A204.1 (cell line): ENCODE data around the gene JUND.

Source experiments
- FAIRE-seq: peaks from 2 replicates; lab custom pipeline; 2012; peaks lifted over from hg19 to GRCh38; lab: Jason Lieb, UNC

Gene JUND

DNA sequence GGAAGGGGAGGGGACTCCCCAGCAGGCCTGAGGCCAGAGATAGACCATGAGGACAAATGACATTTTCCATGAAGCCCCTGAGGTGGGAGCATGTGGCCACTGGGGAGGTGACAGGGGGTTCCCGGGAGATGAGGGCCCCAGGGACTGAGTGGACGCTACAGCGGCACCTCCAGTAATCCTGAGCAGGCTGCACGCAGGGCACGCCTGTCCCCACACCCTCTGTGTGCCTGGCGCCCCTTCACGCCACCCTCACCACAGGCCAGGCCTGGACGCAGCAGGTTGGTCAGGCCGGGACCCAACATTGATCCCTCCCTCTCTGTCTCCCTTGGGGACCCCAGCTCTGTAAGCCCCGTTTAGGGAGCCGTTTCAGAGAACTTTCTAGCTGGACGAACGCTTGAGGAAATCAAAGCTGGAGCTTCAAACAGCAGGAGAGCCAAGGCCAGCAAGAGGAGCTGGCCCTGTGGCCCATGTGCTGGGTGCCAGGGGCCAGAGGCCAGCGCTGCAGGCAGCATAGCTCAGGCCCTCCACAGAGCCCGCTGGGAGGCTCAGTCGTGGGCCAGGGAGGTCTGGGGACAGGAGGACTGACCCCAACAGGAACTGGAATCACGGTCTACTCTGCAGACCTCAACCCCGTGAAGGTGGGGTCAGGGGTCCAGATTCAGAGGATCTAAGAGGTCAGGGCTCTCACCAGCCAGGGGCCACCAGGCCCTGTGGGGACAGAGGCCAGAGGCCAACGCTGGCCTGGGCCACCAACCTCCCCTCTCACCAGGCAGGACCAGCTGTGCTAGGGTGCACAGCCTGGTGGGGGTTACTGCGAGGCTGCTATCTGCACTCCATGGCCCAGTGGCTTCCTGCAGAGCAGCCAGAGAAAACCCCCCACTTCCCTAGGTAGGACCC lies 26.9 kb upstream of the JUND start:
- no peak for FAIRE-seq

DNA sequence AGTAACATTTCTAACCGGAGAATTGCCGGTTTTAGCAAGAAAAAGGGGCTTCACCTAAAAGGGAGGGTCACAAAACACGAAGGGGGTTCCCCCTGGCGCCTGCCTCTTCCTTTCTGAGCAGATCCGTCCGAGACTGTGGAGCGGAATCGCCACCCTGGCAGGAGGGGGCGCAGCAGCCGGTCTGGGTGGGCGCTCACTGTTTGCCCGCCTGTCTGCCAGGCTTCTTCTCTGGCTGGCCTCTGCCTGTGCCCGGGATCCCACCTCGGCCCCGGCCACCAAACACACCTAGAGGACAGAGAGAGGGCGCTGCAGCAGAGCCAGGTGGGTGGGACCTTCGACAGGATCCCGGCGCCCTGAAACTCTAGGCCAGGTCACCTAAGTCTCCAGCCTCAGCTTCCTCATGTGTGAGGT lies 25.9 kb upstream of the JUND start:
- FAIRE-seq: no peak

DNA sequence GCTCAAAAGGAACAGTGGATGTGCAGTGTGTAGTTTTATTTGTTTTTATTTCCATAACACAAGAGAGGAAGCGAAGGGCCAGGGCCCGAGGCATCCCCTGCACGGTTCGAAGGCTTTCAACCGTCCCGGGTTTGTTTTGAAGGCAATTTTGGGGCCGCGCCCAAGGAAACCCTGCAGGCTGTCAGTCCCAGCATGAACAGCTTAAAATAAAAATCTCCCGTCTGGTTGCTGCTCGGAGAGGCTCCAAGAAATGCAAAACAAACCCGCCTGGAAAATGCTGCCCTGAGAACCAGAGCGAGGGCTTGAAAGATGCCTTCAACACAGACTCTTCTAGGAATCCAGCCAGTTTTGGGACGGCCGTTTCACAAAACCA lies 25.5 kb upstream of the JUND start:
- no peak for FAIRE-seq

DNA sequence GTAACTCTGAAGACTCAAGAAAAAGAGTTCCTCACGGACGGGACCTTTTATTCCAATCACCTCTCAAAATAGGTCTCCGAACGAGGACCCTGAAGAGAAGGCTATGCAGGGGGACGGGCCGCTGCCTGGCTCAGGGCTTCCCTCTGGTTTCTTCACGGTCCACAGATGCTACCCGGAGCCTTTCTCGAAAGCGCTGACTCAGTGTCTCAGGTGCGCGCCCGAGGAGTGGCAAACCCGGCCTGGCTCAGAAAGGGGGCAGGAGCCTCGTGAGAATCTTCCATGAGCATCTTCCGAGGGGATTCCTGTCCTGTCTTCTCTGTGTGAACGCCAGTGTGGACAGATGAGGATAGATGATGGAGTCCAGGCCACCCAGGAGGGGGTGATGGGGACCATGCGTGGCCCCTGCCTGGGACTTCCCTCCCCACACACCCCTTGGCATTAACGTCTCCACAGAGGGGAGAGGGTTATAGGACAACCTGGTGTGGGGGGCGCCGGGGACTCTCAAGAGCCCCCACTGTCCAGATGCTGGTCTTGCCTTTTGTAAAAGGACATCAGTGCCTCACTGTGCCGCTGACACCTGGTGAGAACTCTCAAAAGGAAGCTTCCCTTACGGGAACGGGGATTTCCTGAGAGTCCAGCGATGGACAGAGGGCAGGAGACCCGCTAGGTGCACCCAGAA lies 24.9 kb upstream of the JUND start:
- FAIRE-seq: no peak

DNA sequence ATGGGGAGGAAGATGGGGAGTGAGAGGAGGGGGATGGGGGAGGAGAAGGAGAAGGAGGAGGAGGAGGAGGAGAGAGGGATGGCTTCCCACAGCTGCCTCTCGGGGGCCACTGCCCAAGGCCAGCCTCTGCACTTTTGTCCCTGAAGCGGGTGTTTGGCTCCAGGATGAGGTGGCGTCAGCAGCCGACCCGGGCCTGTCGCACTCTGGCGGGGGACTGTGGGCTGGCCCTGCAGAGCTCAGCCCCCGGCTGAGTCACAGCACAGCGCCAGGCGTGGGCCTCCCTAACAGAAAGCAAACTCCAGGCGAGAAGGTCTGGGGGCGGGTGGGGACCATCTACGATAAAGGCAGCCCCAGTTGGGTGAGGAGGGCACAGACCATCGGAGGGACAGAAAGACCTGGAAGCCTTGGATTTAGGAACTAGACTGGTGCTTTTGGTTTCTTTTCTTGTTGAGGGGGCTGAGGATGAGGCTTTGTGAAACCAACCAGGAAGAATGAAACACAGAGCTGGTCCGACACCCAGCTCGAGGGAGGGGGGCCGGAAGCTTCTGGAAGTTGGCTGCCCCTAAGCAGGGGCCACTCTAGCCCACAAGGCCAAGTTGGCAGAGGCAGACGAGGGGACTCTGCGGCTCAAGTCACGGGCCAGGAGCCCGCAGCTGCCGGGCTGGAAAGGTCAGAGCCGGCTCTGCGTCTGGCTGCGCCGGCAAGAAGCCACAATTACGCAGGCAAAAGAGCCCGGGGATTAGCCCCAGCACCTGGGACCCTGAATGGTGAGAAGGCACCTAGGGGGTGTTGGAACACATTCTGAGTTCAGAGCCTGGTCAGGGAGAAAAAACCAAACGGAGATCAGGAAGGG lies 23.3 kb upstream of the JUND start:
- FAIRE-seq: no peak

DNA sequence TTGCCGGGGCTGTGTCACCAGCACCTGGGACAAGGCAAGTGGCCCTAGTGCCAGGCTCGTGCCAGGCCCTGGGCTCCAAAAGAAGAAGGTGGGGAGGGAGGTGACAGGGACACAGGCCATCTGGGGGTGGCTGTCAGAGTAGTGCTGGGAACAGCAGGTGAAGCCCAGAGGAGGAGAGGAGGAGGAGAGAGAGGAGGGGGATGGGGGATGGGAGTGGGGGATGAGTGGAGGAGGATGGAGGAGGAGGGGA lies 22.7 kb upstream of the JUND start:
- no peak for FAIRE-seq

DNA sequence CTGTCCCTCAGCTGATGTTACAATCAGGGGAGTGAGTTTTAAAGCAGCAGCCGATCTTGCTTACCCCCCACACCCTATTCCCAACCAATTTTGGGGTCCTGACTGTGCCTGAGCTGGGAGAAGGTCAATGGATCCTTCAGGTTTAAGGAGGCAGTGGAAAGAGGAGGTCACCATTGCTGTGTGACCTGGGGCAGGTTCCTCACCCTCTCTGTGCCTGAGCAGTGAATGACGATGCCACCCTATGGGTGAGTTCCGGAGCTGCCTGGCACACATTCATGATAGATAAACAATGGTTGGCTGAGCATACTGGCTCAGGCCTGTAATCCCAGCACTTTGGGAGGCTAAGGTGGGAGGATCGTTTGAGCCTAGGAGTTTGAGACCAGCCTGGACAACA lies 20.3 kb upstream of the JUND start:
- FAIRE-seq: no peak

DNA sequence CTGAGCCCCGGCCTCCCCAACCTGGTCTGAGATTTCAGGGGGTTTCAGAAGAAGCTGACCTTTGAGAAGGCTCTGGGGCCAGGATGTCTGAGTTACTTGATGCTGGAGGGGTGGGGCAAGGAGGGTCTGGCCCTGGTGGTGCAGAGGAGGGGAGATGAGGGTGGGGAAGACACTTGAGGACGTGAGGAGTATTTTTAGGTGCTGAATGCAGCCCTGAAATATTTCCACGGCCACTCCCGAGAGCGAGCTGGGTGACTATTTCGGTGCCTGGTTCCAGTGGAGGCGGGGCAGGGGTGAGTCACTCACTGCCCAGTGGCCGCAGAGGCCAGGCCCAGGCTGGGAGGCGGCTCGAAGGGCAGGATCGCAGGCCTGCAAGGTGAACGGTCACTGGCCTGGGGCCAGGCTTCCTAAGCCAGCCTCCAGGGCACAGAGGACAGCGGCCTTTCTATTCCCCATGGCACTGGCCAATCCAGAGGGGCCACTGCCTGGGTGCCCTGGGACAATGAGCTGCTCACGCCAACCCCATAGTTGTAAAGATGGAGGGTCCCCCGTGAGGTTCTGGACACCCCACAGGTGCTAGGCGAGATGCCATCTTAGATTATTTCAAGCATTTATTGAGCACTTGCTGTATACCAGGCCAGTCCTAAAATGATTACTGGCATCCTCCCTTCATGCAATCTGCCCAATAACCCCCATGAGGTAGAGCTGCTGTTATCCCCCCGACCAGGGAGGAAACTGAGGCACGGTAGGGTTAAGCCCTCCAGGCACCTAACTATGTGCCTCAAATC lies 19.7 kb upstream of the JUND start:
- FAIRE-seq: no peak

DNA sequence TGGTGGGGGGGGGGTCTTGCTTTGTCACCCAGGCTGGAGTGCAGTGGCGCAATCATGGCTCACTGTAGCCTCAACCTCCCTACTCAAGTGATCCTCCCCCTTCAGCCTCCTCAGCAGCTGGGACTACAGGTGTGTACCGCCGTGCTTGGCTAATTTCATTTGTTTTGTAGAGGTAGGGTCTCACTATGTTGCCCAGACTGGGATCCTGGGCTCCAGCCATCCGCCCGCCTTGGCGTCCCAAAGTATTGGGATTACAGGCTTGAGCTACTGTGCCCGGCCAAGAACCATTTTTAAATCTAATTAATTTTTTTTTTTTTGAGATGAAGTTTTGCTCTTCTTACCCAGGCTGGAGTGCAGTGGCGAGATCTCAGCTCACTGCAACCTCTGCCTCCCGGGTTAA lies 18.2 kb upstream of the JUND start:
- FAIRE-seq: no peak

DNA sequence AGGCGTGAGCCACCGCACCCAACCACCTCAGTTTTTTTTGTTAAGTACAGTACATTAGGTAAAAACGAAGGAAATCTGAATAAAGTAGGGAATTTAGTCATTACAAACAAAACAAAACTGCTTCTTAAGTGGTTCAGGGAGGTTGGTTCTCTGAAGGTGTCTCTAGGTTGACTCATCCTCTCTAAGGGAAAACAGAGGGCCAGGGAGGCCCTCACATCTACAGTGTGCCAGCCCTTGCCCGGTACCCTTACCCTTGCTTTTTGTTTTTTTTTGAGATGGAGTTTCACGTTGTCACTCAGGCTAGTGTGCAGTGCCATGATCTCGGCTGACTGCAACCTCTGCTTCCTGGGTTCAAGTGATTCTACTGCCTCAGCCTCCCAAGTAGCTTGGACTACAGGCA lies 17.2 kb upstream of the JUND start:
- no peak for FAIRE-seq

DNA sequence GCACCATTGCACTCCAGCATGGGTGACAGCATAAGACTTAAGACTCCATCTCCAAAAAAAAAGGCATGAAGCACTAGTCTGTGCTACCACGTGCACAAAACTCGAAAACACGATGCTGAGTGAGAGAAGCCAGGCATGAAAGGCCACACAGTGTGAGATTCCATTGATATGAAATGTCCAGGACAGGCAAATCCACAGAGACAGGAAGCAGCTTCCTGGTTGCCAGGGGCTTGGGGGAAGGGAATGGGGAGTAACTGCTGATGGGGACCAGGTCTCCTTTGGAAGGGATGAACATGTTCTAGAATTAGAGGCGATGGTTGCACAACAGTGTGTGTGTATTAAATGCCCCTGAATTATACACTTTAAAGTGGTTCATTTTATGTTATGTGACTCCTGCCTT lies 15.9 kb upstream of the JUND start:
- no peak for FAIRE-seq

DNA sequence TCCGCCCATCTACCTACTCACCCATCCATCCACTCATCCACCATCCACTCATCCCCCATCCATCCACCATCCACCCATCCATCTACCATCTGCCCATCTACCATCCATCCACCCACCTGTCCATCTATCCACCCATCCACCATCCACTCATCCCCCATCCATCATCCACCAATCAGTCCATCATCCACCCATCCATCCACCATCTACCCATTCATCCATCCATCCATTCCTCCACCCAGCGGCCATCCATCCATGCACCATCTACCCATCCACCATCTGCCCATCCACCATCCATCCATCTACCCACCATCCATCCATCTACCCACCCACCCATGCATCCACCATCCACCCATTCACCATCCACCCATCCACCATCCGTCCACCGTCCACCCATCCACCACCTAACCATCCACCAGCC lies 13.6 kb upstream of the JUND start:
- no peak for FAIRE-seq

DNA sequence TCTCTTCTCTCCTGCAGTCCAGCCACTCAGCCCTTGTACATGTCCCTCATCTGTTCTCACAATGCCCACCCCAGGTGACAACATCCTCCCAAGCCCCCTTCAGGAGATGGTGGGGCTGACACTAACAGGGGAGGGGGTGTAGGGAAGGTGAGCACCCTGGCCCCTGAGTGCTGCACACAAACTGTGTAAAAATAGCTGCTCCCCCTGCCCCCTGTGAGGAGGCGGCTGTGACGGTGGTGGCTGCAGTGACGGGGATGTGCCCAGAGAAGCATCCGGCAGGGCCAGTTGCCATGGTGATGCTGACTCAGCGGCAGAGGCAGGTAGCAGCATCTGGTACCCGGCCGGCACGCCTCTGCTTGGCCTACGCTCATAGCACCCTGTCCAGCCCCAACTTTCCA lies 13.0 kb upstream of the JUND start:
- no peak for FAIRE-seq

DNA sequence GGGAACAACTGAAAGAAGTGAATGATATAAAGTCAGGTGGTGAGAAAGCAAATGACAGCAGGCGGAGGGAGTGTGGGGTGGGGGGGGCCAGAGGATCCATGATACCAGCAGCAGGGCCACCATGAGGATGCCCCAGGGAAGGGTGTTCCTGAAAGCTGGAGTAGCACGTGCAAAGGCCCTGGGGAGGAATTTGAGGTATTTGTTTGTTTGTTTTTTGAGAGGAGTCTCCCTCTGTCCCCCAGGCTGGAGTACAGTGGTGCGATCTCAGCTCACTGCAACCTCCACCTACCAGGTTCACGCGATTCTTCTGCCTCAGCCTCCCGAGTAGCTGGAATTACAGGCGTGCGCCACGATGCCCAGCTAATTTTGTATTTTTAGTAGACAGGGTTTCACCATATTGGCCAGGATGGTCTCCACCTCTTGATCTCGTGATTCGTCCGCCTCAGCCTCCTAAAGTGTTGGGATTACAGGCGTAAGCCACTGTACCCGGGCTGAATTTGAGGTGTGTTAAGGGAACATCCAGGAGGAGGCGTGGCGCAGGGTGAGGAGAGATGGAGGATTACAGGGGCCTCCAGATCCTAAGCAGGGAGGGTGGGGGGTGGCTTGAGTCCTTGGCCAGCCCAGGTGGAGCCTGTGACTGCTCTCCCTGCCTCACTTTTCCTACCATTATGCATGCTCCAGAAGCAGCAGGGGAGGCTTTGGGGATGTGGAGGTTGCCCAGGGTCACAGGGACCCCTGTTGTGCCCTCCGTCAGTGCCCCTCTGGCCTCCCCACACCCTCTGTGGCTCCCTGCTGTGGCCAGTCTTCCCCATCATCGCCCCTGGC lies 12.4 kb upstream of the JUND start:
- FAIRE-seq: no peak

DNA sequence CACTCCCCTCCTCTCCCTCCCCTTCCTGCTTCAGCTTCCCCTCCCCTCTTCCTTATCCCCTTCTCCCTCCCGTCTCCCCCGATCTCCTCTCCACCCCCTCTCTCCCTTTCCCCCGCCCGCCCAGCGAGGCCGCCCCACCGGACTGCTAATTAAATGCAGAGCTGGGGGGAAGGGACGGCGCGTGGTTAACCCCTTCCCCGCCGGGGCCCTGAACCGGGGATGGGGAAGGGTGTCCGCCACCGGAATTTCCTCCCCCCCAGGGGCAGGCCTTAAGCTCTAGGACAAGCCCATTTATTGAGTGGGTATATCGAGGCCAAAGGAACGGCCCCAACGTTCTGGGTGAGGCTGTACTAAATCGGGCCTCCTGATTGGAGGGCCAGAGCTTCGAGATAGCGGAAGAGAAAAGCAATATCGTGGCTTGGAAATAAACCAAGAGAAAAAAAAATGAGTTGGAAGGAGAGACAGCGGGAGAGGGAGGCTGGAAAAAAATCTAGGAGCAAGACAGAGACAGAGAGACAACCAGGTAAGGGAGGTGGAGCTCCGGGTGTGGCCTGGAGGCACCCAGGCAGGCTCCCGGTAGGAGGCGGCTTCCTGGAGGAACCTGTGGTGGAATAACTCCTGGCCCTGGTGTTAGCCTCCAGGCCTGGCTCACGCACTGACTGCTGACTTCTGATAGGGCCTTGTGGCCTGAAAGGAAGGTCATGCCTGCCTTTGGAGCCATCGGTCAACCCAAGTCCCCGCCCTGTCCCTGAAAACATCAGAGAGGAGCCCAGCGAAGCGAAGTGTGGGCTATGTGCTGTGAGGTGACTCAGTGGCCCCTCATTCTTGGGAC lies 11.6 kb upstream of the JUND start:
- no peak for FAIRE-seq

DNA sequence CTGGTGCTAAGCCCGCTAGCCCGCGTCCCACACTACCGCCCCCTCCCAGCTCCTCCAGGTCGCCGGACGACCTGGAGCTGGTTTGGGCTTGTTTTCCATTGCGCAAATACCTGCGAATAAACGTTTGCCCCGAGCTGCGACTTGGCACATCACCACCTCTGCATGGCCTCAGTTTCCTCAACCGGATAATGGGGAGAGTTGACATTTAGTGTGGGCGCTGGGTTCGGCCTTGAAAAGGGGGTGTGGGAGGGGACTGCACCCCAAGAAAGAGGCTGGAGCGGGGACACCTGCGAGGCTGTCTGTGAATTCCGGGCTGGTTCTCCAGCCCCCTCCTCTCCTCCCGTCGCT lies 11.0 kb upstream of the JUND start:
- FAIRE-seq: no peak

DNA sequence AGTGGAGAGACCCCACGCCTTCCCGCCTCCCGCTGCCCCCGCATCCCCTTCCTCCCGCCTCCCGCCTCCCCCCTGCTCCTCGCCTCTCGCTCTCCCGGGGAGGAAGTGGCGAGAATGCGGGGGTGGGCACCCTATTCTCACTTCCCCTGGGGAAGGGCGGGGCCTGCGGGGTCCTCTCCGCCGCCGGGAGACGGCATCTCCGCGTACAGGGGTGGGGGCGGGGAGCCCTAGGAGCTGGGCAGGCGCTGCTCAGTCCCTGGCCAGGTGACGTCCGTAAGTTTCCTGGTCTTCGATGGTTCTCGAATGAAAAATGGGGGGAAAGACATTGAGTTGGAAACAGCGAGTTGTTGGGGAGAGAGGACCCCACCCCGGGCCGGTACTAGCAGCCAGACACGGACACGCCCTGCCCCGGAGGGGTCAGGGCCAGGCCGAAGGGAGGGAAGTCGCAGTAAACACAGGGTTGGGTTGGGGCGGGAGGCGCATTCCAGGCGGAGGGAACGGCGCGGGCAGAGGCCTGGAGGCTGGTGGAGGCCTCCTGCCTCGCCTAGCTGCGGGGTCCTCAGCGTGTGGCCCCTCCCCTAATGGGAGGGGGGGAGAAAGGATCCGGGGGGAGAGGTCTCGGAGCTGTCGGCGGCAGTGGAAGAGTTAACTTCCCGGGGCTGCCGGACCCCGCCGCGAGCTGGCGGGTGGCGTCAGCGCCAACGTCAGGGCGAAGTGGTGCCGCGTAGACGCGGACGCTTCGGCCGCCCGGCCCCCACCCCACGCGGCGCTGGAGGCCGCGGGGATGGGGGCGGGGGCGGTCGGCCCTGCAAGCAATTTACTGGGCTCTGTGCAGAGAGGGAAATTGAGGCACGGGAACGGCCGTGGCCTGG lies 10.4 kb upstream of the JUND start:
- FAIRE-seq: no peak

DNA sequence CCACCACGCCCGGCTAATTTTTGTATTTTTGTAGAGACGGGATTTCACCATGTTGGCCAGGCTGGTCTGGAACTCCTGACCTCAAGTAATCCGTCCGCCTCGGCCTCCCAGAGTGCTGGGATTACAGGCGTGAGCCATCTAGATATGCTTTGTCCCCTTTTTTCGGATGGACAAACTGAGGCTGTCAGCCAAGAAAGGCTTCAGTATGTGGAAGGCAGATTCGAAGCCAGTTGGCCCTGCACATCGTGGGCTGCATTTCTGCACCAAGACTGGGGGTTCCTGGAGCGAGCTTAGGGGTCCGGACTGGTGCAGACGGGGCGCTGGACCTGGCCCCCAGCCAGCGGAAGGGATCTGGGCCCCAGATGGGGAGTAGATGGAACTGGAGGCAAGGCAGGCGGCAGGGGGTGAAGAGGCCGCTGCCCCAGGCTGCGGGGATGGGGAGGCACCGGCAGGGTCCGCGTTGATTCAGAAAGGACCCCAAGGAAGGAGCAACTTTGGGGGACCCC lies 9.7 kb upstream of the JUND start:
- FAIRE-seq: no peak

DNA sequence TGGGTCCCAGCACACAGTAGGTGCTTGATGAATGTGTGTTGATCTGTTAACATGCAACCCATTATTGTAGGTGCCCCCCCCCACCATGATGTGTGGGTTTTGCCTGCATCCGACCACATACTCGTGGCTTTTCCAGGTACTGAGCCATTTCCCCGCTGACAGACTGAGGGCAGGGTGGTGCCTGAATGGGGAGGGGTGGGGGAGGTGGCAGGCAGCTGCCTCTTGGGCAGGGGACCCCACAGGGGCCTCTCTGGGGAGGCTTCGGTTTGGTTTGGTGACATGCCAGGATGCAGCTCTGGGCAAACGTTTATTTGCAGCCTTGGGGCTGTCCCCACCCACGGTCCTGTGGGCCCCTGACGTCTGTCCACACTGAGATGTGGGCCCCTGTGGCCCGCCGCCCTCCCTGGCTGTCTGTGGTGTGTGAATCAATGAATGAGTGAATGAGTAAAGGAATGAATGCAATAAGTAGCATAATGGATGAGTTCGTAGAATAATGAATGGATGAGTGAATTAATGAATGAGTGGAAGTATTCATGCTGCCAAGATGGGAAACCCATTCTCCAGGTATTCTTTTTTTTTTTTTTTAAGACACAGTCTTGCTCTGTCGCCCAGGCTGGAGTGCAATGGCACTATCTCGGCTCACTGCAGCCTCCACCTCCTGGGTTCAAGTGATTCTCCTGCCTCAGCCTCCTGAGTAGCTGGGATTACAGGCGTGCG lies 9.0 kb upstream of the JUND start:
- no peak for FAIRE-seq
